CD14-positive monocyte (primary cell): ENCODE measurements around the gene DTX4. TPM values are rescaled to one million over a fixed set of nuclear protein-coding genes. Genes with fewer than 3 reads are reported as not detected.

Source experiments
- DNase-seq, 3 donors: peaks; one replicate each; pipeline ENCODE4 v3.0.0-alpha.2; 2011 to 2022
- H2AFZ ChIP-seq: 2 replicates; pipeline ENCODE4 v1.6.0; 2012; ENCODE audit warnings: mild to moderate bottlenecking, low read depth, low read length, inconsistent platforms; ENCODE audit not compliant: insufficient read depth, poor library complexity, severe bottlenecking
- H3K27ac ChIP-seq, 2 donors: 1 replicate in 1 of 2; 2 replicates in 1 of 2; pipeline ENCODE4 v1.5.1; 2012 to 2013; ENCODE audit warnings: low read length in 2 of 2, control low read depth in 1 of 2, inconsistent platforms in 1 of 2, low read depth in 1 of 2, mild to moderate bottlenecking in 1 of 2
- H3K27me3 ChIP-seq, 2 donors: one replicate each; pipeline versions ENCODE4 v1.6.0 to v1.6.1; 2011 to 2013; ENCODE audit warnings: low read length in 2 of 2; ENCODE audit not compliant: control insufficient read depth in 2 of 2, insufficient read depth in 2 of 2
- H3K36me3 ChIP-seq, 2 donors: replicated peaks in 1 of 2; 1 replicate in 1 of 2; 2 replicates in 1 of 2; pipeline versions ENCODE4 v1.5.1 to v1.6.1; 2012 to 2013; ENCODE audit warnings: low read length in 2 of 2, control low read depth in 1 of 2, inconsistent platforms in 1 of 2, mild to moderate bottlenecking in 1 of 2; ENCODE audit not compliant: insufficient read depth in 2 of 2, control insufficient read depth in 1 of 2
- H3K4me1 ChIP-seq, 2 donors: 1 replicate in 1 of 2; 2 replicates in 1 of 2; pipeline versions ENCODE4 v1.5.1 to v1.6.1; 2012 to 2013; ENCODE audit warnings: low read length in 2 of 2, control low read depth in 1 of 2, inconsistent platforms in 1 of 2, mild to moderate bottlenecking in 1 of 2, moderate library complexity in 1 of 2; ENCODE audit not compliant: insufficient read depth in 2 of 2, control insufficient read depth in 1 of 2
- H3K4me2 ChIP-seq: replicated peaks from 2 replicates; pipeline ENCODE3; 2012; ENCODE audit warnings: low read length, moderate library complexity, mild to moderate bottlenecking; ENCODE audit not compliant: poor library complexity, severe bottlenecking; ENCODE audit errors: extremely low read depth
- H3K4me3 ChIP-seq, 3 experiments: fragments of 200-600 bp in 1 of 3; sonication (generic) in 1 of 3; replicated peaks in 1 of 3; 1 replicate in 2 of 3; 2 replicates in 1 of 3; pipeline ENCODE4 v1.5.1; 2011 to 2013; ENCODE audit warnings: low read length in 3 of 3, mild to moderate bottlenecking in 3 of 3, control low read depth in 2 of 3, low read depth in 2 of 3, inconsistent platforms in 1 of 3, moderate library complexity in 1 of 3
- H3K79me2 ChIP-seq: 2 replicates; pipeline ENCODE4 v1.6.0; 2012; ENCODE audit warnings: mild to moderate bottlenecking, control low read depth, inconsistent platforms, low read length, moderate library complexity; ENCODE audit not compliant: insufficient read depth
- H3K9ac ChIP-seq: 2 replicates; pipeline ENCODE4 v1.6.0; 2017; ENCODE audit warnings: low read length, mild to moderate bottlenecking; ENCODE audit not compliant: insufficient read depth, poor library complexity, severe bottlenecking
- H3K9me3 ChIP-seq, 2 donors: replicated peaks in 1 of 2; 1 replicate in 1 of 2; 2 replicates in 1 of 2; pipeline versions ENCODE4 v1.5.1 to v1.6.1; 2012 to 2013; ENCODE audit warnings: low read length in 2 of 2, control low read depth in 1 of 2; ENCODE audit not compliant: control insufficient read depth in 1 of 2, insufficient read depth in 1 of 2
- H4K20me1 ChIP-seq: 2 replicates; pipeline ENCODE4 v1.6.0; 2012; ENCODE audit warnings: mild to moderate bottlenecking, low read length, control low read depth, moderate library complexity; ENCODE audit not compliant: insufficient read depth
- H3K27ac Mint-ChIP-seq, 7 donors: one replicate each; pipeline ENCODE4 v1.8.0; 2020; ENCODE audit warnings: mild to moderate bottlenecking in 7 of 7, mixed read lengths in 7 of 7, moderate library complexity in 6 of 7, inconsistent platforms in 2 of 7
- H3K27me3 Mint-ChIP-seq, 3 donors: one replicate each; pipeline ENCODE4 v1.8.0; 2021 to 2022; ENCODE audit warnings: low read depth in 3 of 3, mild to moderate bottlenecking in 3 of 3, mixed read lengths in 3 of 3, moderate library complexity in 3 of 3, inconsistent platforms in 1 of 3
- H3K36me3 Mint-ChIP-seq, 2 donors: one replicate each; pipeline ENCODE4 v1.8.0; 2020; ENCODE audit warnings: mixed read lengths in 2 of 2, inconsistent platforms in 1 of 2, mild to moderate bottlenecking in 1 of 2
- H3K4me1 Mint-ChIP-seq: one replicate; pipeline ENCODE4 v1.8.0; 2020; ENCODE audit warnings: mild to moderate bottlenecking, mixed read lengths
- H3K4me3 Mint-ChIP-seq, 2 donors: one replicate each; pipeline ENCODE4 v1.8.0; 2020; ENCODE audit warnings: mild to moderate bottlenecking in 2 of 2, mixed read lengths in 2 of 2, moderate library complexity in 1 of 2
- H3K9me3 Mint-ChIP-seq, 7 donors: one replicate each; pipeline ENCODE4 v1.8.0; 2020 to 2022; ENCODE audit warnings: mixed read lengths in 7 of 7, mild to moderate bottlenecking in 6 of 7, moderate library complexity in 6 of 7, inconsistent platforms in 2 of 7
- WGBS: methylation state at CpG from one replicate; pipeline ENCODE4 v1.1.5; 2013; ENCODE audit warnings: missing lambda C conversion rate; ENCODE audit not compliant: insufficient coverage; 5-methylcytosine and 5-hydroxymethylcytosine counted together
- intact Hi-C, 2 donors: fragments of 100-400 bp; cut with micrococcal nuclease; formaldehyde crosslinking; loops; one replicate each; pipeline versions ENCODE4 v1.15.0 to v1.15.1; 2023
- polyA plus RNA-seq, 3 donors: library from polyadenylated mRNA; depleted of rRNA in 1 of 3; unstranded in 2 of 3; stranded (reverse) in 1 of 3; fragments of 300-500 nt in 2 of 3; fragments of >200 nt in 1 of 3; fragmentation: Illumina TruSeq in 2 of 3; gene quantifications; 1 replicate in 2 of 3; 2 replicates in 1 of 3; pipeline ENCODE4 v1.2.3, GENCODE V29; 2012 to 2021
- TF ChIP-seq, protein P1 (sequence below): fragments of 200-600 bp; IDR thresholded peaks from one replicate; pipeline ENCODE4 v1.8.0; 2022; ENCODE audit warnings: antibody characterized with exemption, mild to moderate bottlenecking

Gene DTX4
- polyA plus RNA-seq, 3 donors = 0.96 to 1.9 (median 1.1) TPM

GRCh38 chr11:59196777-59197176 is 24.8 kb downstream of the DTX4 start:
- intact Hi-C loops = no loop called here
- Histone ChIP-seq H3K4me1 (peaks cover 8 to 35% of the 10 kb centered on the region in 2 donors), H4K20me1 (peaks cover 64% of the 10 kb centered on the region), H3K27me3 (no peaks in the 10 kb centered on the region), H3K27ac (no peak overlapping the region), H3K36me3 (peaks cover 6 to 48% of the 10 kb centered on the region in 2 donors), H3K4me3 (no peak overlapping the region), H3K9ac (no peak overlapping the region), H2AFZ (no peak overlapping the region), H3K9me3 (no peaks in the 10 kb centered on the region), H3K79me2 (peaks cover 6% of the 10 kb centered on the region), H3K4me2 (no peak overlapping the region)
- Mint-ChIP-seq H3K27me3 (peaks cover 0 to 3% (median 2%) of the 10 kb centered on the region in 3 donors), H3K36me3 (peaks cover 70 to 82% of the 10 kb centered on the region in 2 donors), H3K4me3 (no peak overlapping the region), H3K4me1 (peaks cover 53% of the 10 kb centered on the region), H3K27ac (no peak overlapping the region), H3K9me3 (peaks cover 0 to 12% (median 3%) of the 10 kb centered on the region in 7 donors)
- DNase-seq = no peak
- WGBS = 91% methylated on average over 1 of the region's 2 CpGs
- TF ChIP-seq, protein P1, sequence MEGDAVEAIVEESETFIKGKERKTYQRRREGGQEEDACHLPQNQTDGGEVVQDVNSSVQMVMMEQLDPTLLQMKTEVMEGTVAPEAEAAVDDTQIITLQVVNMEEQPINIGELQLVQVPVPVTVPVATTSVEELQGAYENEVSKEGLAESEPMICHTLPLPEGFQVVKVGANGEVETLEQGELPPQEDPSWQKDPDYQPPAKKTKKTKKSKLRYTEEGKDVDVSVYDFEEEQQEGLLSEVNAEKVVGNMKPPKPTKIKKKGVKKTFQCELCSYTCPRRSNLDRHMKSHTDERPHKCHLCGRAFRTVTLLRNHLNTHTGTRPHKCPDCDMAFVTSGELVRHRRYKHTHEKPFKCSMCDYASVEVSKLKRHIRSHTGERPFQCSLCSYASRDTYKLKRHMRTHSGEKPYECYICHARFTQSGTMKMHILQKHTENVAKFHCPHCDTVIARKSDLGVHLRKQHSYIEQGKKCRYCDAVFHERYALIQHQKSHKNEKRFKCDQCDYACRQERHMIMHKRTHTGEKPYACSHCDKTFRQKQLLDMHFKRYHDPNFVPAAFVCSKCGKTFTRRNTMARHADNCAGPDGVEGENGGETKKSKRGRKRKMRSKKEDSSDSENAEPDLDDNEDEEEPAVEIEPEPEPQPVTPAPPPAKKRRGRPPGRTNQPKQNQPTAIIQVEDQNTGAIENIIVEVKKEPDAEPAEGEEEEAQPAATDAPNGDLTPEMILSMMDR = no peak

DNA sequence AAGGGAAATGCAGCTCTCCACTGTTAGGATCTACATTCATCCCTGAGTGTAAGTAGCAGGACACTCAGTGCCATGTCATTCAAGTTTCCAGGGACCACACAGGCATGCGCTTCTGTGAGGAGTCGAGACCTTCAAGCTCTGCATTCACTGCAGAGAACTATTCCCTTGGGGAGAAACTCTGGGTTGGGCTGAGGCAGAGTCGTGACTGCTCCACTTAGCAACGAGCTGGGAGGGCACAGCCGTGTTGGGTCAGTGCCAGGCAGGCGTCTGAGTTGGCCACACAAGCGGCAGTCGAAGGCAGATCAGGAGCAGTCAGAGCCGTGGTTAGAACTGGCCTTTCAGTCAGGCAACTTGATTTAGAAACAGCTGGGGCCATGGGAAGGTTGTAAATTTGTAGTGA is 26.1 kb downstream of the DTX4 start:
- no peak overlapping the region for H3K27ac ChIP-seq
- H3K4me1 Mint-ChIP-seq = peaks cover 57% of the 10 kb centered on the region
- H3K4me3 Mint-ChIP-seq = no peak overlapping the region
- DNase-seq = peak in 1 of 3 donors; percentile 33
- H3K4me3 ChIP-seq = no peak overlapping the region
- no peaks in the 10 kb centered on the region for H3K9me3 ChIP-seq
- peaks cover 18 to 48% of the 10 kb centered on the region in 2 donors for H3K36me3 ChIP-seq
- H3K79me2 ChIP-seq = peaks cover 16% of the 10 kb centered on the region
- WGBS = 5% methylated on average over 8 of the region's 9 CpGs
- TF ChIP-seq, protein P1 = no peak
- peaks cover 70 to 82% of the 10 kb centered on the region in 2 donors for H3K36me3 Mint-ChIP-seq
- H3K4me1 ChIP-seq = peaks cover 8 to 43% of the 10 kb centered on the region in 2 donors
- no peak overlapping the region for H2AFZ ChIP-seq
- no peak overlapping the region for H3K4me2 ChIP-seq
- peaks cover 76% of the 10 kb centered on the region for H4K20me1 ChIP-seq
- H3K27me3 Mint-ChIP-seq = peaks cover 0 to 2% (median 1%) of the 10 kb centered on the region in 3 donors
- peak overlapping the region in 6 of 7 donors; percentile 12 to 68 (median 36) for H3K27ac Mint-ChIP-seq
- no peaks in the 10 kb centered on the region for H3K27me3 ChIP-seq
- peaks cover 0 to 12% (median 4%) of the 10 kb centered on the region in 7 donors for H3K9me3 Mint-ChIP-seq
- intact Hi-C loops = no loop called here
- H3K9ac ChIP-seq = no peak overlapping the region
